GM19455 (cell line): ENCODE results near the gene PODXL2.
"Not testable (repeated sequence)": the region's sequence is repeated elsewhere in the genome, so short reads cannot be mapped to it uniquely, and the experiment has no call there.

Experiments
- ATAC-seq: cut with Tn5 transposase; IDR thresholded peaks from one replicate; pipeline ENCODE4 v1.9.1; 2021; ENCODE audit not compliant: unreplicated experiment

The PODXL2 gene

GRCh38 chr3:127673191-127674100 lies 44.5 kb downstream of the PODXL2 start:
- ATAC-seq, result peak; percentile 49

GRCh38 chr3:127674101-127674721 lies 45.2 kb downstream of the PODXL2 start:
- no peak for ATAC-seq

GRCh38 chr3:127674790-127675189 lies 45.8 kb downstream of the PODXL2 start:
- no peak for ATAC-seq

DNA sequence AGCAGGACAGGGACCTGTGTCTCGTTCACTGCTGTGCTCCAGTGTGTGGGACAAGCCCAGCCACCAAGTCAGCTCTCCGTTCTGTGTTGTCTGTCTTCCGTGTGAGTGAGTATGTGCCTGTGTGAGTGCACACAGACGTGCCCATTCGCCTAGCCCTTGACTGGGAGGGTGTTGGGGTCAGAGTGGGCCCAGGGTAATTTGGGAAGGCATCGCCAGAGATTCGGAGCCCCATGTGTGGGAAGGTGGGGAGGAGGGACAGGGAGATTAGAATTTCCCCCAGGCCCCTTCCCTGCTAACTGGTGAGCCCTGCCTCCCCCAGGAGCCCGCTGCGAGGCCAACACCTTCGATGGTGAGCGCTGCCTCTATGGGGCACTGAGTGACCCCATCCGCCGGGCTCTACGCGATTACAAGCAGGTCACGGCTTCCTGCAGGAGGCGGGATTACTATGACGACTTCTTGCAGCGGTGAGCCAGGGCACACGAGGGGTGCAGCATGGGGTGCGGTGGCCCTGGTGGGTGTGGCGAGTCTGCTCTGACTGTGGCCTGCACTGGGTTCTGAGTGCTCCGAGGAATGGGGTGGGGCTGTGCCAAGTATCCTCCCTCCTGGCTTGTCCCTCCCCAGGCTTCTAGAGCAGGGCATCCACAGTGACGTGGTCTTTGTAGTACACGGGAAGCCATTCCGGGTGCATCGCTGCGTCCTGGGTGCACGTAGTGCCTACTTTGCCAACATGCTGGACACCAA lies 46.8 kb downstream of the PODXL2 start:
- no peak for ATAC-seq

GRCh38 chr3:127676456-127676855 lies 47.5 kb downstream of the PODXL2 start:
- no peak for ATAC-seq

DNA sequence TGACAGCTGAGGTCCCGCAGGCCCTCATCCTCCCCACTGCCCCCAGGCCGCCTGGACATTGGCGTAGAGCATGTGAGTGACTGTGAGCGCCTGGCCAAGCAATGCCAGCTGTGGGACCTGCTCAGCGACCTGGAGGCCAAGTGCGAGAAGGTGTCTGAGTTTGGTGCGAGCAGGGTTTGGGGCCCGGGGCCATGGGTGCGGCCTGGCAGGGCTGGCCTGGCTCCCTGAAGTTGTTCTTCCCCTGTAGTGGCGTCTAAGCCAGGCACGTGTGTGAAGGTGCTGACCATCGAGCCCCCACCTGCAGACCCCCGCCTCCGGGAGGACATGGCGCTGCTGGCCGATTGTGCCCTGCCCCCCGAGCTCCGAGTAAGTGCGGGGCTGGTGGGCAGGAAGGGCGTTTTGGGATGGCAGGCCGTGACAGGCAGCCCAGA lies 48.0 kb downstream of the PODXL2 start:
- no peak for ATAC-seq

GRCh38 chr3:127677541-127678314 lies 48.7 kb downstream of the PODXL2 start:
- ATAC-seq, result no peak

DNA sequence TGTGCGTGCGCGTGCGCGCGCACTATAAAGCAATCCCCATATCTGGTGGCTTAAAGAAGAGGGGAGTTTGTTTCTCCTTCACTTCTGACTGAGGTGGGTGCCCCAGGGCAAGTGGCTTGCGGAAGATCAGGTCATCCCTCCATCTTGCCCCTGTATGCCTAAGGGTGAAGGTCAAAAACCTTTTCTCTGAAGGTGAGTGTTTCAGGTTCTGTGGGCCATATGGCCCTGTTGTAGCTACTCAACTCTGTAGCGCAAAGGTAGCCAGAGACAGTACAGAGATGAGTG lies 49.3 kb downstream of the PODXL2 start:
- ATAC-seq, result no peak

GRCh38 chr3:127678611-127679533 lies 49.9 kb downstream of the PODXL2 start:
- no peak for ATAC-seq

GRCh38 chr3:127679534-127680145 lies 50.7 kb downstream of the PODXL2 start:
- ATAC-seq, result no peak

DNA sequence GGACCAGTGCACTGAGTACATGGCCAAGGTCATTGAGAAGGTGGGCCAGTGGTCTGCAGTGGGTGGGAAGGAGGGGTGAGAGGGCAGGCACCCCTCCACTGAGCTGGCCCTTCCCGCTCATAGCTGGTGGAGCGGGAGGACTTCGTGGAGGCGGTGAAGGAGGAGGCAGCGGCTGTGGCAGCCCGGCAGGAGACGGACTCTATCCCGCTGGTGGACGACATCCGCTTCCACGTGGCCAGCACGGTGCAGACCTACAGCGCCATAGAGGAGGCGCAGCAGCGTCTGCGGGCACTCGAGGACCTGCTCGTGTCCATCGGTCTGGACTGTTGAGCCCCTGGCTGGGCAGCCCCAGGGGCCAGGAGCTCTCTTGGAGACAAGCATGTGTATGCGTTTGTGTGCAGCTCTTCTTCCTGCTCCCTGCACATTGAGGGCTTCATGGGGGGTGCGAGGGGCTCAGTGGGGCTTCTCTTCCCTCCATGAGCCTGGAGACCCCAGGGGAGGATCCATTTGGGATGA lies 51.2 kb downstream of the PODXL2 start:
- no peak for ATAC-seq

GRCh38 chr3:127680798-127681221 lies 51.8 kb downstream of the PODXL2 start:
- ATAC-seq, result no peak

DNA sequence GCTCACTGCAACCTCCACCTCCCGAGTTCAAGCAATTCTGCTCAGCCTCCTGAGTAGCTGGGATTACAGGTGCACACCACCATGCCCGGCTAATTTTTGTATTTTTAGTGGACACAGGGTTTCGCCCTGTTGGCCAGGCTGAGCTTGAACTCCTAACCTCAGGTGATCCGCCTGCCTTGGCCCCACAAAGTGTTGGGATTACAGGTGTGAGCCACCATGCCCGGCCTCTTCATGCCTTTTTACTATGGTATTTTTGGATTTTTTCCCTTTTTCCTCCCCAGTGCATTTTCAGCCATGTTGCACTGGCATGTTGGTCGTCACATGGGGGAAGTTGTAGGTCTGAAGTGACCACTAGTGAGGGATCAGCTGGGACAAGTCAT lies 53.2 kb downstream of the PODXL2 start:
- ATAC-seq, result not testable (repeated sequence)

DNA sequence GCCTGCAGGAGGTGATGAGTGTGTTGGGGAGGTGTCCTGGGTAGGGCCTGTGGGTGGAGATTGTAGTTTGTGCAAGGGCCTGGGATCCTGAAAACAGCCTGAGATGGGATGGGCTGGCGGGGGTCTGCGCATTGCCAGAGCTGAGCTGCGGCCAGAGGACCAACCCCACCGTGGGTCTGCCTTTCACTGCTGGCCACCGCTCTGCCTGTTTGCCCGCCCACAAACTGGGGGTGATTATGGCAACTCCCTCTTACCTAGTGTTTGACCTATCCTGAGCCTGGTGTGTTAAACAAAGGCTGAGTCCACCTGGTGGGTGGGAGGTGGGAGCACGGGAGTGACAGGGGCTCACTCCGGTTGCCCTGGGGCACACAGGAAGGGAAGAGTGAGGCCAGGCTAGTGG lies 53.6 kb downstream of the PODXL2 start:
- ATAC-seq, result no peak

- no peak for ATAC-seq
These were observed 56.1 kb downstream of the PODXL2 start for GRCh38 chr3:127684871-127685707.

GRCh38 chr3:127685708-127686511 lies 56.9 kb downstream of the PODXL2 start:
- ATAC-seq, result no peak

DNA sequence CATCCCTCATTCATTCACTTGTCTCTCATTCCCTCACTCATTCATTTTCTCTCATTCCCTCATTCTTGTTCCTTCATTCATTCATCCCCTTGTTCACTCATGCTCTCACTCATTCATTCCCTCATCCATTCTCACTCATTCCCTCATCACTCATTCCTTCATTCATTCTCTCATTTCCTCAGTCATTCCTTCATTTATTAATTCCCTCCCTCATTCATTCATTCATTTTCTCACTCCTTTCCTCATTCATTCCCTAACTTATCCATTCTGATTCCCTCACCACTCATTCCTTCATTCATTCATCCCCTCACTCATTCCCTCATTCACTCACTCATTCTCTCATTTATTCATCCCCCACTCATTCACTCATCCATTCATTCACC lies 57.5 kb downstream of the PODXL2 start:
- ATAC-seq, result no peak
